ENCODE results near the gene EML1. TPM values are rescaled to one million over a fixed set of nuclear protein-coding genes. Genes with fewer than 3 reads are reported as not detected.

Gene EML1
- total RNA-seq, 2 experiments from 2014 or later: 0.59 TPM; not detected in 1

DNA sequence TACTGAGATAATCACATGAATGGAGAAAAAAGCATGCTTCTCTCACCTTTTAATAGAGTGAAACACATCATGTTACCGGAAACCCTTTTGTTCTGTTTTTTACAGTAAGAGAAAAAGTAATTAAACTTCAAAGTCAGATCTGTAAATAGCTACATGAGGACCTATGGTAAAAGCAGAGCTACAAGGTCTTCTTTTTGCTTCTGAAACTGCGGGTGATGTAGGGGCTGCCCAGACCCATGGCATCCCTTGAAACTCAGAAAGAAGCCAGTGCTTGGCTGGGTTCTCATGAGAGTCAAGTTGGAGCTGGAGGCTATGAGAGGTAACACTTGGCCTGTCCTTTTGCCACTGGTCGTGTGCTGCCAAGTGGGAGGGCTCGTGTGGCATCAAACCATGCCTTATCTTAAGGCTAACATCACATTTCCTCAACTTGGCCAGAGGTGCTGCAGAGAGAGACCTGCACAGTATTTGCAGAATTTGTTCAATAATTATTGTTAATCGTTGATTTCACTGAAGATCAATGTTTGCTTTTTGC, 47.6 kb downstream of the EML1 start:
- DNase-seq (no peak), ATAC-seq (ENCODE audit: poor library complexity) (no peak)
- CTCF ChIA-PET: no interaction called here
- Mint-ChIP-seq H3K36me3 (ENCODE audit: low read depth) (no peaks in the 10 kb centered on the region), H3K27me3 (peaks cover 83% of the 10 kb centered on the region), H3K4me1 (ENCODE audit: low read depth) (no peaks in the 10 kb centered on the region), H3K9me3 (no peaks in the 10 kb centered on the region), H3K4me3 (no peak overlapping the region), H3K27ac (no peak overlapping the region)
- TF ChIP-seq, protein P1, sequence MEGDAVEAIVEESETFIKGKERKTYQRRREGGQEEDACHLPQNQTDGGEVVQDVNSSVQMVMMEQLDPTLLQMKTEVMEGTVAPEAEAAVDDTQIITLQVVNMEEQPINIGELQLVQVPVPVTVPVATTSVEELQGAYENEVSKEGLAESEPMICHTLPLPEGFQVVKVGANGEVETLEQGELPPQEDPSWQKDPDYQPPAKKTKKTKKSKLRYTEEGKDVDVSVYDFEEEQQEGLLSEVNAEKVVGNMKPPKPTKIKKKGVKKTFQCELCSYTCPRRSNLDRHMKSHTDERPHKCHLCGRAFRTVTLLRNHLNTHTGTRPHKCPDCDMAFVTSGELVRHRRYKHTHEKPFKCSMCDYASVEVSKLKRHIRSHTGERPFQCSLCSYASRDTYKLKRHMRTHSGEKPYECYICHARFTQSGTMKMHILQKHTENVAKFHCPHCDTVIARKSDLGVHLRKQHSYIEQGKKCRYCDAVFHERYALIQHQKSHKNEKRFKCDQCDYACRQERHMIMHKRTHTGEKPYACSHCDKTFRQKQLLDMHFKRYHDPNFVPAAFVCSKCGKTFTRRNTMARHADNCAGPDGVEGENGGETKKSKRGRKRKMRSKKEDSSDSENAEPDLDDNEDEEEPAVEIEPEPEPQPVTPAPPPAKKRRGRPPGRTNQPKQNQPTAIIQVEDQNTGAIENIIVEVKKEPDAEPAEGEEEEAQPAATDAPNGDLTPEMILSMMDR (IDR thresholded peaks at IDR 0.05): no peak
- Histone ChIP-seq H3K27ac (ENCODE audit: low read depth in 1 of 2, low read length in 2 of 2) (no peak overlapping the region), H3K27me3 (ENCODE audit: control insufficient read depth in 1 of 2, insufficient read depth in 2 of 2, low read length in 2 of 2) (peaks cover 23 to 31% of the 10 kb centered on the region in 2 experiments), H3K4me1 (ENCODE audit: insufficient read depth, low read length) (no peaks in the 10 kb centered on the region), H3K4me3 (ENCODE audit: low read length) (no peak overlapping the region), H3K36me3 (ENCODE audit: insufficient read depth, low read length) (no peaks in the 10 kb centered on the region), H3K9me3 (ENCODE audit: control insufficient read depth in 1 of 2, insufficient read depth in 1 of 2, low read length in 2 of 2) (no peaks in the 10 kb centered on the region)
- intact Hi-C loops (cut with DNase I, micrococcal nuclease): no loop called here
- POLR2A ChIA-PET: no interaction called here

DNA sequence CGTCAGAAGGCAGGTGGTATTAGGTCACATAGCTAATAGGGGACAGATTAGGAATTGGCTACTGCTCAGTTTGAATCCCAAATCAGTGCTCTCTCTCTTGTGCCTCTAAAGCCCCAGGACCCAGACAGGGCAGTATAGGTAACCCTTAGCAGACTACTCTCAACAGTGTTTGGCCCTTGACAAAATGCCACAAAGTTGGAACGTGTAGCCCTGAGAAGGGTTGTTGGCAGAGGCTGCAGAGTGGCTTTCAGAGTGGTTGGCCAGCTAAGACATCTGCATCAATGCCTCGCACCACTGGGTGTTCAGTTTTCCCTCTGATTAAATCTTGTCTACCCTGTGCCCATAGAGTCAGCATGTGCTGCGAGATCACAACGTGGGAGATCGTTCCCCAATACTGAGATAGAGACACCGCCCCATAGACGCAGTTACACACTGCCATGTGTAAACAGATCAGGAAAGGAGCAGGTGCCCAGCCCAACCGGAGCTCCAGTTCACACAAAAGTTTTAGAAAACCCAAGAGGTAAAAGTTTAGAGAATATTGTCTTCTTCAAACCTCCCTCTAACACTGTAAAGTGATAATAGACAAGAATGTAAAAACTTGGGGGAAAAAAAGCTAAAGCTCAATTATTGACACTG, 48.3 kb downstream of the EML1 start:
- intact Hi-C loops (cut with DNase I, micrococcal nuclease): no loop called here

DNA sequence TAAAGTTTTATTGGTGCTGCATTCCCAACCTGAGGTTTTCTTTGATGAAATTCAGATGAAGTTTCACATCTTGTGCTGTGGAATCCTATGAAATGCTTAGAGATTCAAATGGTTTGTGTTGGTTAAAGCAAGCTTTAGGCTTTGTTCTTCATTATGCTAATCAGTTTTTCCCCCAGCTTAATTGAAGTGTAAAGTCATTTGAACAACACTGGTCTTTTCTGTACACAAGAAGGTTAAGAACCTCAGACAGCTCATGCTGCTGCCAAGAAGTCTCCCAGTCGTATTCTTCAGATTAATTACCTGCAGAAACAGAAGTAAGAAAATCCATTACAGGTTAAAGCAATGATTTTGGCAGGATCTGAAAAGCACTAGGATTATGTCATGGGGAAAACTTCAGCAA, 48.9 kb downstream of the EML1 start:
- intact Hi-C loops (cut with DNase I, micrococcal nuclease): no loop called here
- CTCF ChIA-PET: no interaction called here
- Histone ChIP-seq H3K27me3 (ENCODE audit: control insufficient read depth in 1 of 2, insufficient read depth in 2 of 2, low read length in 2 of 2) (peaks cover 19 to 22% of the 10 kb centered on the region in 2 experiments), H3K9me3 (ENCODE audit: control insufficient read depth in 1 of 2, insufficient read depth in 1 of 2, low read length in 2 of 2) (peaks cover 4 to 6% of the 10 kb centered on the region in 2 experiments), H3K36me3 (ENCODE audit: insufficient read depth, low read length) (no peaks in the 10 kb centered on the region), H3K4me3 (ENCODE audit: low read length) (no peak overlapping the region), H3K4me1 (ENCODE audit: insufficient read depth, low read length) (no peaks in the 10 kb centered on the region), H3K27ac (ENCODE audit: low read depth in 1 of 2, low read length in 2 of 2) (no peak overlapping the region)
- Mint-ChIP-seq H3K36me3 (ENCODE audit: low read depth) (no peaks in the 10 kb centered on the region), H3K4me1 (ENCODE audit: low read depth) (no peaks in the 10 kb centered on the region), H3K27me3 (peaks cover 72% of the 10 kb centered on the region), H3K4me3 (no peak overlapping the region), H3K9me3 (no peaks in the 10 kb centered on the region), H3K27ac (no peak overlapping the region)
- ATAC-seq (ENCODE audit: poor library complexity) (no peak), DNase-seq (no peak)
- TF ChIP-seq, protein P1 (IDR thresholded peaks at IDR 0.05): no peak
- POLR2A ChIA-PET: no interaction called here

More for the DNA sequence above, 48.3 kb downstream of the EML1 start:
- H3K4me1 Mint-ChIP-seq (ENCODE audit: low read depth): no peaks in the 10 kb centered on the region
- no peaks in the 10 kb centered on the region for H3K9me3 Mint-ChIP-seq
- Histone ChIP-seq H3K9me3 (ENCODE audit: control insufficient read depth in 1 of 2, insufficient read depth in 1 of 2, low read length in 2 of 2) (peaks cover under 1 to 4% of the 10 kb centered on the region in 2 experiments), H3K27me3 (ENCODE audit: control insufficient read depth in 1 of 2, insufficient read depth in 2 of 2, low read length in 2 of 2) (peaks cover 23 to 28% of the 10 kb centered on the region in 2 experiments), H3K27ac (ENCODE audit: low read depth in 1 of 2, low read length in 2 of 2) (no peak overlapping the region), H3K36me3 (ENCODE audit: insufficient read depth, low read length) (no peaks in the 10 kb centered on the region), H3K4me1 (ENCODE audit: insufficient read depth, low read length) (no peaks in the 10 kb centered on the region), H3K4me3 (ENCODE audit: low read length) (no peak overlapping the region)
- no peak overlapping the region for H3K27ac Mint-ChIP-seq
- ChIA-PET POLR2A (no interaction called here), CTCF (no interaction called here)
- H3K36me3 Mint-ChIP-seq (ENCODE audit: low read depth): no peaks in the 10 kb centered on the region
- no peak for ATAC-seq (ENCODE audit: poor library complexity)
- DNase-seq: no peak
- H3K27me3 Mint-ChIP-seq: peaks cover 77% of the 10 kb centered on the region
- TF ChIP-seq, protein P1 (IDR thresholded peaks at IDR 0.05): no peak
- H3K4me3 Mint-ChIP-seq: no peak overlapping the region

All from CD4-positive, alpha-beta T cell (primary cell).